K562 (cell line): ENCODE results near the gene OSBPL7. TPM values are rescaled to one million over a fixed set of nuclear protein-coding genes. Genes with fewer than 3 reads are reported as not detected.

Experiments used
- BACH1 ChIP-seq: fragments of 200-800 bp; sonication (Bioruptor generic); IDR thresholded peaks from 2 replicates; pipeline ENCODE4 v1.6.1; 2016; ENCODE audit warnings: missing genetic modification characterization, missing compliant biosample characterization
- CHD2 ChIP-seq: IDR thresholded peaks from 2 replicates; pipeline ENCODE4 v1.6.1; 2011; ENCODE audit warnings: low read depth, low read length
- ETV1 ChIP-seq: fragments of 450-650 bp; conservative IDR thresholded peaks from 2 replicates; pipeline ENCODE4 v1.6.1; 2016; ENCODE audit warnings: missing genetic modification characterization, control low read depth, low read depth, missing compliant biosample characterization
- GABPB1 ChIP-seq: sonication (generic); formaldehyde crosslinking; IDR thresholded peaks from 2 replicates; pipeline ENCODE4 v1.8.0; 2022; ENCODE audit warnings: mild to moderate bottlenecking, missing genetic modification reagents
- KDM2B ChIP-seq: fragments of 250-450 bp; sonication (Bioruptor Pico); IDR thresholded peaks from 2 replicates; pipeline ENCODE4 v1.8.0; 2021; ENCODE audit warnings: mild to moderate bottlenecking, moderate library complexity
- RB1 ChIP-seq: fragments of 450-650 bp; IDR thresholded peaks from 2 replicates; pipeline ENCODE4 v1.6.1; 2017; ENCODE audit warnings: low read depth, mild to moderate bottlenecking
- RBM39 ChIP-seq: fragments of 200-400 bp; formaldehyde crosslinking; optimal IDR thresholded peaks from 2 replicates; pipeline ENCODE3; 2018; ENCODE audit warnings: low read depth, low read length
- XRCC3 ChIP-seq: fragments of 450-650 bp; IDR thresholded peaks from 2 replicates; pipeline ENCODE4 v1.6.1; 2017; ENCODE audit warnings: mild to moderate bottlenecking, moderate library complexity
- ZNF224 ChIP-seq: sonication (generic); formaldehyde crosslinking; IDR thresholded peaks from 2 replicates; pipeline ENCODE4 v1.8.0; 2022; ENCODE audit warnings: mild to moderate bottlenecking, missing genetic modification reagents
- ZNF232 ChIP-seq: sonication (generic); formaldehyde crosslinking; IDR thresholded peaks from 2 replicates; pipeline ENCODE4 v1.8.0; 2022; ENCODE audit warnings: mild to moderate bottlenecking, missing genetic modification reagents
- polyA plus RNA-seq, 8 experiments: library from polyadenylated mRNA; depleted of rRNA in 4 of 8; stranded (reverse) in 5 of 8; unstranded in 3 of 8; fragments of >200 nt; fragmentation: Nextera tagmentation in 2 of 8; fragmentation: Illumina TruSeq in 1 of 8; extraction: Ambion mirVana in 2 of 8; extraction: Trizol in 1 of 8; gene quantifications; 2 replicates each; pipeline versions ENCODE4 v1.2.1 to v1.2.3, GENCODE V29; 2011 to 2014; ENCODE audit warnings: inconsistent platforms in 1 of 8, missing spikeins in 1 of 8
- total RNA-seq, 7 experiments: library from RNA; depleted of rRNA in 6 of 7; stranded (reverse); fragments of >200 nt in 6 of 7; fragmentation: Illumina TruSeq in 2 of 7; extraction: Trizol in 2 of 7; gene quantifications; 2 replicates each; pipeline versions ENCODE4 v1.2.1 to v1.2.3, GENCODE V29; 2011 to 2021; ENCODE audit warnings: low replicate concordance in 1 of 7
- TF ChIP-seq, protein P1 (sequence below), 2 experiments: fragments of 450-650 bp; formaldehyde crosslinking in 1 of 2; IDR thresholded peaks; 2 replicates each; pipeline versions ENCODE4 v1.4.0 to v1.6.1; 2014 to 2020; ENCODE audit warnings: mild to moderate bottlenecking in 2 of 2, borderline replicate concordance in 1 of 2, low read depth in 1 of 2
- TF ChIP-seq, protein P2 (sequence below): sonication (generic); formaldehyde crosslinking; IDR thresholded peaks from 2 replicates; pipeline ENCODE4 v1.8.1; 2023; ENCODE audit warnings: mild to moderate bottlenecking, missing genetic modification reagents
- TF ChIP-seq, protein P3 (sequence below), 2 experiments: IDR thresholded peaks; 2 replicates each; pipeline ENCODE4 v1.6.1; 2011; ENCODE audit warnings: borderline replicate concordance in 1 of 2, control low read depth in 1 of 2, low read depth in 1 of 2, low read length in 1 of 2, mild to moderate bottlenecking in 1 of 2, mixed read lengths in 1 of 2, moderate library complexity in 1 of 2; ENCODE audit not compliant: insufficient read depth in 1 of 2, insufficient read length in 1 of 2, poor library complexity in 1 of 2, severe bottlenecking in 1 of 2; ENCODE audit errors: extremely low read depth in 1 of 2

OSBPL7 gene
- total and polyA plus RNA-seq, 9 of the 15 experiments (the other 6 are each of a cell fraction or from before 2014, with no cell fraction given), result 0.32 to 11.9 (median 5.8) TPM

DNA sequence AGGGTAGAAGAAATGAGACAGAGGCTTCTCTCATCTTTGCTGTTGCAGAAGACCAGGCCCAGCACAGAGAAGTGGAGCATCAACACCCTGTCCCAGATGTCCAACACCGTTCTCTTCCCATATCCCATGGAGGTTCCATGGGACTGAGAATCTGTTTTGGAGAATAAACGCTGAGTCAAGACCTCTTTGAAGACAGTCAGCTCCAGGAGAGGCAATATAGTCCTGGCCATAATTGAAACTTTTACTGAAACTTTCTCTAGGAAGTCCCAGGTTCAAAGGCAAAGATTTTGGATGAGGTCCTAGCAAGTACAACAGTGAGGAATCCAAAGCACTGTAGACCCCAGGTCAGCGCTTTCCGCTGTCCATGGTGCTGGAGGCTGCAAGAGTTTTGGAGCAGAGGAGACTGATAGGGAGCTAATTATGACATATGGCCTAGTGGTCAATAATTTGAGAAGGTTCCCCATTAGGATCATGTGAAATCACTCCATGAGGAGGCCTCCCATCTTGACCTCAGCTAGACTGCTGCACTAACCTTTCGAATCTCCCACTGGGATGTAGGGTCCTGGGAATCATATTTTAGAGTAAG lies 36.0 kb downstream of the OSBPL7 start (continued):
- TF ChIP-seq XRCC3 (no peak), RB1 (no peak), RBM39 (no peak), ZNF232 (CRISPR knock-in tag) (0 out of 2 replicates have a peak, but pooled peaks have one; percentile 38), BACH1 (peak; percentile 32; the same call in 1 of the 2 replicates), GABPB1 (CRISPR knock-in tag) (no peak), CHD2 (no peak), ETV1 (tag) (no peak), ZNF224 (0 out of 2 replicates have a peak, but pooled peaks have one; percentile 35), KDM2B (no peak)
- TF ChIP-seq, protein P1, sequence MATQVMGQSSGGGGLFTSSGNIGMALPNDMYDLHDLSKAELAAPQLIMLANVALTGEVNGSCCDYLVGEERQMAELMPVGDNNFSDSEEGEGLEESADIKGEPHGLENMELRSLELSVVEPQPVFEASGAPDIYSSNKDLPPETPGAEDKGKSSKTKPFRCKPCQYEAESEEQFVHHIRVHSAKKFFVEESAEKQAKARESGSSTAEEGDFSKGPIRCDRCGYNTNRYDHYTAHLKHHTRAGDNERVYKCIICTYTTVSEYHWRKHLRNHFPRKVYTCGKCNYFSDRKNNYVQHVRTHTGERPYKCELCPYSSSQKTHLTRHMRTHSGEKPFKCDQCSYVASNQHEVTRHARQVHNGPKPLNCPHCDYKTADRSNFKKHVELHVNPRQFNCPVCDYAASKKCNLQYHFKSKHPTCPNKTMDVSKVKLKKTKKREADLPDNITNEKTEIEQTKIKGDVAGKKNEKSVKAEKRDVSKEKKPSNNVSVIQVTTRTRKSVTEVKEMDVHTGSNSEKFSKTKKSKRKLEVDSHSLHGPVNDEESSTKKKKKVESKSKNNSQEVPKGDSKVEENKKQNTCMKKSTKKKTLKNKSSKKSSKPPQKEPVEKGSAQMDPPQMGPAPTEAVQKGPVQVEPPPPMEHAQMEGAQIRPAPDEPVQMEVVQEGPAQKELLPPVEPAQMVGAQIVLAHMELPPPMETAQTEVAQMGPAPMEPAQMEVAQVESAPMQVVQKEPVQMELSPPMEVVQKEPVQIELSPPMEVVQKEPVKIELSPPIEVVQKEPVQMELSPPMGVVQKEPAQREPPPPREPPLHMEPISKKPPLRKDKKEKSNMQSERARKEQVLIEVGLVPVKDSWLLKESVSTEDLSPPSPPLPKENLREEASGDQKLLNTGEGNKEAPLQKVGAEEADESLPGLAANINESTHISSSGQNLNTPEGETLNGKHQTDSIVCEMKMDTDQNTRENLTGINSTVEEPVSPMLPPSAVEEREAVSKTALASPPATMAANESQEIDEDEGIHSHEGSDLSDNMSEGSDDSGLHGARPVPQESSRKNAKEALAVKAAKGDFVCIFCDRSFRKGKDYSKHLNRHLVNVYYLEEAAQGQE (IDR thresholded peaks at IDR 0.05; ENCODE audit: borderline replicate concordance), result peak; percentile 99
- TF ChIP-seq, protein P1 (CRISPR knock-in tag; IDR thresholded peaks at IDR 0.05; ENCODE audit: low read depth), result peak; percentile 96
- TF ChIP-seq, protein P2, sequence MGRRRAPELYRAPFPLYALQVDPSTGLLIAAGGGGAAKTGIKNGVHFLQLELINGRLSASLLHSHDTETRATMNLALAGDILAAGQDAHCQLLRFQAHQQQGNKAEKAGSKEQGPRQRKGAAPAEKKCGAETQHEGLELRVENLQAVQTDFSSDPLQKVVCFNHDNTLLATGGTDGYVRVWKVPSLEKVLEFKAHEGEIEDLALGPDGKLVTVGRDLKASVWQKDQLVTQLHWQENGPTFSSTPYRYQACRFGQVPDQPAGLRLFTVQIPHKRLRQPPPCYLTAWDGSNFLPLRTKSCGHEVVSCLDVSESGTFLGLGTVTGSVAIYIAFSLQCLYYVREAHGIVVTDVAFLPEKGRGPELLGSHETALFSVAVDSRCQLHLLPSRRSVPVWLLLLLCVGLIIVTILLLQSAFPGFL (CRISPR knock-in tag), result no peak
- TF ChIP-seq, protein P3, sequence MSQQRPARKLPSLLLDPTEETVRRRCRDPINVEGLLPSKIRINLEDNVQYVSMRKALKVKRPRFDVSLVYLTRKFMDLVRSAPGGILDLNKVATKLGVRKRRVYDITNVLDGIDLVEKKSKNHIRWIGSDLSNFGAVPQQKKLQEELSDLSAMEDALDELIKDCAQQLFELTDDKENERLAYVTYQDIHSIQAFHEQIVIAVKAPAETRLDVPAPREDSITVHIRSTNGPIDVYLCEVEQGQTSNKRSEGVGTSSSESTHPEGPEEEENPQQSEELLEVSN (IDR thresholded peaks at IDR 0.05; ENCODE audit: borderline replicate concordance in 1 of 2, extremely low read depth in 1 of 2, insufficient read depth in 1 of 2, insufficient read length in 1 of 2, low read depth in 1 of 2, low read length in 1 of 2, poor library complexity in 1 of 2, severe bottlenecking in 1 of 2), result no peak
